PFSK-1 (cell line): ENCODE data around the gene SAMD14.

ENCODE experiments used
- FOXP2 ChIP-seq: optimal IDR thresholded peaks from 2 replicates; pipeline ENCODE3; 2011; ENCODE audit warnings: borderline replicate concordance, control low read depth, inconsistent platforms; ENCODE audit not compliant: insufficient read depth; ENCODE audit errors: extremely low read length, extremely low read depth
- POLR2AphosphoS5 ChIP-seq: IDR thresholded peaks from 2 replicates; pipeline ENCODE4 v1.6.1; 2012; ENCODE audit warnings: low read depth, mild to moderate bottlenecking, control low read depth, low read length, moderate library complexity
- SIN3A ChIP-seq: IDR thresholded peaks from 2 replicates; pipeline ENCODE4 v1.6.1; 2012; ENCODE audit warnings: mild to moderate bottlenecking, low read length, moderate library complexity, borderline replicate concordance; ENCODE audit not compliant: insufficient read depth
- TAF1 ChIP-seq: IDR thresholded peaks from 2 replicates; pipeline ENCODE4 v1.6.1; 2012; ENCODE audit warnings: low read length, control low read depth, borderline replicate concordance; ENCODE audit not compliant: insufficient read depth
- TF ChIP-seq, protein P1 (sequence below), 2 experiments: IDR thresholded peaks; 2 replicates each; pipeline versions ENCODE4 v1.6.1 to v1.8.0; 2011 to 2012; ENCODE audit warnings: low read depth in 2 of 2, low read length in 2 of 2, control low read depth in 1 of 2, inconsistent platforms in 1 of 2, mild to moderate bottlenecking in 1 of 2, moderate library complexity in 1 of 2; ENCODE audit not compliant: insufficient read depth in 1 of 2

DNA sequence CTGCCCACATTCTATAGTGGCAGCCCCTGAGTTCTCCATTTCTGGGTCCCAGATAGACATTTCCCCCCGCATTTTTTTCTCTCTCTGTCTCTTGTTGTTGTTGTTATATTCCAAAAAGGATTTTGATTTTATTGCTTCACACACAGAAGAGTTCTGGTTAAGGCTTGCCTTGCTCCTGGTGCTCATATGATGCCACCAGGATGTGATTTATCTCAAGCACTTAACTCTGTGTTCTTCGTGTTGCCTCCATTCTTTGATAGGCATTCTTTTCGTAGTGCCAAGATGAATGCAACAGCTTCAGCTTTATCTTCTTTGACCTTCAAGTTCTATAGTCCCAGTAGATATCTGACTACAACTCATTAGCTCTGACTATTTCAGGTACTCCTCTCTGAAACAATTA, 64.9 kb downstream of the SAMD14 start:
- no peak for TF ChIP-seq POLR2AphosphoS5
- TF ChIP-seq SIN3A, result no peak
- TF ChIP-seq, protein P1, sequence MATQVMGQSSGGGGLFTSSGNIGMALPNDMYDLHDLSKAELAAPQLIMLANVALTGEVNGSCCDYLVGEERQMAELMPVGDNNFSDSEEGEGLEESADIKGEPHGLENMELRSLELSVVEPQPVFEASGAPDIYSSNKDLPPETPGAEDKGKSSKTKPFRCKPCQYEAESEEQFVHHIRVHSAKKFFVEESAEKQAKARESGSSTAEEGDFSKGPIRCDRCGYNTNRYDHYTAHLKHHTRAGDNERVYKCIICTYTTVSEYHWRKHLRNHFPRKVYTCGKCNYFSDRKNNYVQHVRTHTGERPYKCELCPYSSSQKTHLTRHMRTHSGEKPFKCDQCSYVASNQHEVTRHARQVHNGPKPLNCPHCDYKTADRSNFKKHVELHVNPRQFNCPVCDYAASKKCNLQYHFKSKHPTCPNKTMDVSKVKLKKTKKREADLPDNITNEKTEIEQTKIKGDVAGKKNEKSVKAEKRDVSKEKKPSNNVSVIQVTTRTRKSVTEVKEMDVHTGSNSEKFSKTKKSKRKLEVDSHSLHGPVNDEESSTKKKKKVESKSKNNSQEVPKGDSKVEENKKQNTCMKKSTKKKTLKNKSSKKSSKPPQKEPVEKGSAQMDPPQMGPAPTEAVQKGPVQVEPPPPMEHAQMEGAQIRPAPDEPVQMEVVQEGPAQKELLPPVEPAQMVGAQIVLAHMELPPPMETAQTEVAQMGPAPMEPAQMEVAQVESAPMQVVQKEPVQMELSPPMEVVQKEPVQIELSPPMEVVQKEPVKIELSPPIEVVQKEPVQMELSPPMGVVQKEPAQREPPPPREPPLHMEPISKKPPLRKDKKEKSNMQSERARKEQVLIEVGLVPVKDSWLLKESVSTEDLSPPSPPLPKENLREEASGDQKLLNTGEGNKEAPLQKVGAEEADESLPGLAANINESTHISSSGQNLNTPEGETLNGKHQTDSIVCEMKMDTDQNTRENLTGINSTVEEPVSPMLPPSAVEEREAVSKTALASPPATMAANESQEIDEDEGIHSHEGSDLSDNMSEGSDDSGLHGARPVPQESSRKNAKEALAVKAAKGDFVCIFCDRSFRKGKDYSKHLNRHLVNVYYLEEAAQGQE (IDR thresholded peaks at IDR 0.05; ENCODE audit: insufficient read depth in 1 of 2, low read depth in 2 of 2, low read length in 2 of 2), result no peak
- no peak for TF ChIP-seq TAF1
- no peak for TF ChIP-seq FOXP2
